ENCODE measurements around the gene SUSD1.
A peak's percentile ranks its signal among the peaks of the same experiment; 100 is the strongest.

Gene SUSD1

DNA sequence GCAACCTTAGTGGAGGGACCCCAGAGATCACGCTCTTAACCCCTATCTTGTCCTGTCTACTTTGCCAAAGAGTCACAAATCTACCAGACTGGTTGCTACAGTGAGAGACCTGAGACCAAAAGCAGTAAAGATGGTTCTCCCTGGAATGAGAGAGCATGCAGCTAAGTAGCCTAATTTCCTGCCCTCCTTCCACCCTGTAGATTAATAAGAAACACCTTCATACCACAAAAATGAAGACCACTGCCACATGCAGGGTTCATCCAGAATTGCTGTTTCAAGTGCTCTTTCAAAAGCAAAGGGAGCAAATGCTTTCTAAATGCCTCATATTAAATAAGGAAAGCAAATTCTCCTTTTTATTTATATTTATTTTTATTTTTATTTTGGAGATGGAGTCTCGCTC is 159.4 kb downstream of the SUSD1 start:
- TF ChIP-seq, protein P1, sequence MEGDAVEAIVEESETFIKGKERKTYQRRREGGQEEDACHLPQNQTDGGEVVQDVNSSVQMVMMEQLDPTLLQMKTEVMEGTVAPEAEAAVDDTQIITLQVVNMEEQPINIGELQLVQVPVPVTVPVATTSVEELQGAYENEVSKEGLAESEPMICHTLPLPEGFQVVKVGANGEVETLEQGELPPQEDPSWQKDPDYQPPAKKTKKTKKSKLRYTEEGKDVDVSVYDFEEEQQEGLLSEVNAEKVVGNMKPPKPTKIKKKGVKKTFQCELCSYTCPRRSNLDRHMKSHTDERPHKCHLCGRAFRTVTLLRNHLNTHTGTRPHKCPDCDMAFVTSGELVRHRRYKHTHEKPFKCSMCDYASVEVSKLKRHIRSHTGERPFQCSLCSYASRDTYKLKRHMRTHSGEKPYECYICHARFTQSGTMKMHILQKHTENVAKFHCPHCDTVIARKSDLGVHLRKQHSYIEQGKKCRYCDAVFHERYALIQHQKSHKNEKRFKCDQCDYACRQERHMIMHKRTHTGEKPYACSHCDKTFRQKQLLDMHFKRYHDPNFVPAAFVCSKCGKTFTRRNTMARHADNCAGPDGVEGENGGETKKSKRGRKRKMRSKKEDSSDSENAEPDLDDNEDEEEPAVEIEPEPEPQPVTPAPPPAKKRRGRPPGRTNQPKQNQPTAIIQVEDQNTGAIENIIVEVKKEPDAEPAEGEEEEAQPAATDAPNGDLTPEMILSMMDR (IDR thresholded peaks at IDR 0.05; ENCODE audit: low read depth, low read length) = no peak

DNA sequence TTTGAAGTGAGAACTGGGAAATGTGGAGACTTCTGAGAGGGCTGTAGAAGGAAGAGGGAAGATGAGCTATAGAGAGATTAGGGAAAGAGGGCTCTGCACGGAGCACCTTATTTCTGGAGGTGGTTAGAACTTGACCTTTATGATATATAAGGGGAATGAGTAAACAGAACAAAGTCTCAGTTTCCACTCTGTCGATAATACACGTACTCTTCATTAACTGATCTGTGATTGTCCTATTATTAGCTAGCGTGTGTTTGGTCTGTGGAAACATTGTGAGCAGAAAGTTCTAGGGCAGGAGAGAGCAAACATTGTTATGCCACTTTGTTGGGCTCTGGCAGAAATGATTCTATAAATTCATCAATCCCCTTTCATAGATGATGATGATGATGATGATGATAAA is 159.9 kb downstream of the SUSD1 start:
- in situ Hi-C loops (cut with HindIII; ENCODE audit: low sequenced_read_pairs) = no loop called here
- TF ChIP-seq, protein P1 (IDR thresholded peaks at IDR 0.05; ENCODE audit: low read depth, low read length) = no peak
- H3K4me3 ChIP-seq (ENCODE audit: low read depth, low read length) = no peak overlapping the region
- no peak for DNase-seq (ENCODE audit: low read depth, low spot score)

More for the DNA sequence above, 159.4 kb downstream of the SUSD1 start:
- H3K4me3 ChIP-seq (ENCODE audit: low read depth, low read length) = no peak overlapping the region
- DNase-seq (ENCODE audit: low read depth, low spot score) = no peak
- in situ Hi-C loops (cut with HindIII; ENCODE audit: low sequenced_read_pairs) = no loop called here

DNA sequence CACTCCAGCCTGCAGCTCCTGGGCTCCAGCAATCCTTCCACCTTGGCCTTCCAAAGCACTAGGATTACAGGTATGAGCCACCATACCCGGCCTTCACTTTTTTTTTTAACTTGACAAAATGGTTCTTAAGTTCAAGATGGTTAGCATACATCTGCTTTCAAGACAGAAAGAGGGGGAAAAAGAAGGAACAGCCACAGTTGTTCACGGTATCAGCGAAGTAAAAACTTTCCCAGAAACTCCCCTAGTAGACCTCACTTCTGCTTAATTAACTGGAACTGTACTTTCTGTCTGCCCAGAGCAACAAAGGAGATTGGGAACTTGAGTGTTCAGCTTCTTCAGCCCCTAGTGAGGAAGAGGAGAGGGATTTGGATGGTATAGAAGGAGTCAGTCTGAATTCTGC is 161.8 kb downstream of the SUSD1 start:
- TF ChIP-seq, protein P1 (IDR thresholded peaks at IDR 0.05; ENCODE audit: low read depth, low read length) = no peak
- in situ Hi-C loops (cut with HindIII; ENCODE audit: low sequenced_read_pairs) = no loop called here
- no peak overlapping the region for H3K4me3 ChIP-seq (ENCODE audit: low read depth, low read length)
- DNase-seq (ENCODE audit: low read depth, low spot score) = no peak

DNA sequence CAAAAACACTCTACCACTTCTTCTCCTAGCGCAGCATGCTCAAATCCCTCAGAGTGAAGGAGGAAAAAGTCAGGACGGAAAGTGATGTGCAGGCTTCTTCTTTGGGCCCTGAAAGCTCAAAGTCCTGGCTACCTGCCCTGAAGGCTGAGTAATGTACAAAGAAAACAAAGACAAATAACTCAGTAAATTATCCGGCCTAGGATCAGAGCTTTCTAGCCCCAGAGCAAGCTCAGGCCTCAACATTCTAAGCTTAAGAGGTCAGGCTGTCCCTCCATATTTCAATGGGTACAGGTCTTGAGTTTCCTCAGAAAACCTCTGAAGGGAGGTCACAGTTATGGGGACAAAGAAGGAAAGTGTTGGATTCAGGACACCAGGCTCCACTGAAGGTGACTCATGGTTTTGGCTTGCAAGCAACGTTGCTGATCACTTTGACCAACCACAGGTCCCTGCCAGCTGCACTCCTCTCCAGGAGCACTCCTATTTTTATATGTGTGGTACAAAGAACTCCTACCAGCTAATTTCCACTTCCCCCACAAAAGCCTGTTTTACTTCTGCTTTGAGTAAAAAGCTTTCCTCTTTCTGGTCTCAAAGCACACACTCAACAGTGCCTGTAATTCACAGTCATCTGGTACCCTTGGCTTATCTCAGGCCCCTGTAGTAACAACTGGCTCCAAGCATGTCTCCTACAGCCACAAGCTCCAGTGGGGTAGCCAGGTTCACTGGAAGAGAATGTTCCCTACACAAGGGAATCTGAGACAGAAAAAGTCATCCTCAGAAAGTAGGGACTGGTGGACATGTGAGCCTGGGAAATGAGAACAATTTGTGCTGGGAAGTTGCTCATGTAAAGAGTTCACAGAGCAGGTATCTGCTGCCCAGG is 162.8 kb downstream of the SUSD1 start:
- DNase-seq (ENCODE audit: low read depth, low spot score) = peak; percentile 96
- TF ChIP-seq, protein P1 (IDR thresholded peaks at IDR 0.05; ENCODE audit: low read depth, low read length) = no peak
- no peak overlapping the region for H3K4me3 ChIP-seq (ENCODE audit: low read depth, low read length)
- in situ Hi-C loops (cut with HindIII; ENCODE audit: low sequenced_read_pairs) = no loop called here

DNA sequence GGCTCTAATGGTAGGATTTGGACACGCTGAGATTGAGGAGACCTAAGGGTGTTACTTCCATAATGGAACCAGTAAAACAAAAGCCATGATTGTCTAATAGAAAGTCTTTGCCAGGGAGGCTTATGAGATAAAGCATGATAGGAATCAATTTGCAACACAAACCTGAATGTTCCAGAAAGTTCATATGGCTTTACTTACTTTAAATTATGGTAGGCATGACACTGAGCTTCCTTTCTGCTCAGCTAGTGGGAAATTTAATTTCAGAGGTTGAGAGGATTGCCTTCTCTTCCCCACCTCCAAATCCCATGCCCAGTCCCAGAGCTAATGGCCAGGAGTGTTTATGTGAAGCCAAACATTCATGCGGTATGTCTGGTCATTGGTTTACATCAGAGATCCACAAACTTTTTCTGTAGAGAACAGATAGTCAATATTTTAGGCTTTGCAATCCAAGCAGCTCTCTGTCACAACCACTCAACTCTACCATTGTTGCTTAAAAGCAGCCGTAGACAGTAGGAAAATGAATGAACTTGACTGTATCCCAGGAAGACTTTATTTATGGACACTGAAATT is 164.0 kb downstream of the SUSD1 start:
- in situ Hi-C loops (cut with HindIII; ENCODE audit: low sequenced_read_pairs) = no loop called here

DNA sequence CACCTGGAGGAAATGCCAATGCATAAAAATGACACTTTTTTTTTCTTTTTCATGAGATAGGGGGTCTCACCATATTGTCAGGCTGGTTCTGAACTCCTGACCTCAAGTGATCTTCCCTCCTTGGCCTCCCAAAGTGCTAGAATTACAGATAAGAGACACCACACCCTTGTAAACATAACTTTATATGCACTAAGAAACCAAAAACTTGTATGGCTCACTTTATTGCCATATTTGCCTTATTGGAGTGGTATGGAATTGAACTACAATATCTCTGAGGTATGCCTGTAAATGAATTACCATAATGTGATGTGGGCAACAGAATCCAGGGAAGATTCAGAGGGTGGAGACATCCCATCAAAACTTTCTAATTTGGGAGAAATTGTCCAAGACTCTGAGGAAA is 164.6 kb downstream of the SUSD1 start:
- DNase-seq (ENCODE audit: low read depth, low spot score) = no peak
- in situ Hi-C loops (cut with HindIII; ENCODE audit: low sequenced_read_pairs) = no loop called here
- TF ChIP-seq, protein P1 (IDR thresholded peaks at IDR 0.05; ENCODE audit: low read depth, low read length) = no peak
- no peak overlapping the region for H3K4me3 ChIP-seq (ENCODE audit: low read depth, low read length)

More for the DNA sequence above, 164.0 kb downstream of the SUSD1 start:
- no peak overlapping the region for H3K4me3 ChIP-seq (ENCODE audit: low read depth, low read length)
- TF ChIP-seq, protein P1 (IDR thresholded peaks at IDR 0.05; ENCODE audit: low read depth, low read length) = no peak
- no peak for DNase-seq (ENCODE audit: low read depth, low spot score)
